Measurements from ENCODE around the gene PNPLA7.

PNPLA7 gene

DNA sequence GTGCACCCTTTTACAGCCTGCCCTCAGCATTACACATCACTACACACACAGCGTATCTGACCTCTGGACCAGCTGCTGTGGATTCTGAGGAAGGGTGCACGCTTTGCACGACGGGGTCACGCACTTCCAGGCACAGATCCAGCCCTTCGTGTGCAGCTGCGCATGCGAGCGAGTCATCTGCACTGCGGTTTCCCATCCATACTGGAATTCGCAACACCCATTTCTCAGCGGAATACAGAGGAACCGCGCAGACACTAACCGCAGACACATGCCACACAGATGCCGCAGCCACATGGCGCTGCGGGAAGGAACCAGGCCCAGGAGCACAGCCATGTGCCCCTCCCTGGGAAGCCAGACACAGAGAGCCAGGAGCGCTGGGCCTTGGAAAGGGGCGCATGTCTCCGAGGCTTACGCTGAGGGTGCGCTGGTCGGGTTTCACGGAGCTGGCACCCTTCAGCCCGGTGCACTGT lies 43.5 kb downstream of the PNPLA7 start:
- no peak overlapping the region for H3K9ac ChIP-seq (ENCODE audit: low read length in 5 of 5)
- no peak overlapping the region for H3K4me3 ChIP-seq (ENCODE audit: low read depth in 1 of 5, low read length in 5 of 5)
- H3K4me1 ChIP-seq (ENCODE audit: control insufficient read depth in 5 of 5, insufficient read depth in 5 of 5, low read length in 5 of 5) = no peaks in the 10 kb centered on the region
- no peaks in the 10 kb centered on the region for H3K9me3 ChIP-seq (ENCODE audit: control insufficient read depth in 5 of 5, low read length in 5 of 5)
- H3K36me3 ChIP-seq (ENCODE audit: control insufficient read depth in 5 of 5, insufficient read depth in 5 of 5, low read length in 5 of 5) = peaks cover 5 to 25% (median 16%) of the 10 kb centered on the region in 5 donors
- H3K27me3 ChIP-seq (ENCODE audit: control insufficient read depth in 5 of 5, insufficient read depth in 4 of 5, low read length in 5 of 5) = no peaks in the 10 kb centered on the region
- H3K27ac ChIP-seq (ENCODE audit: low read depth, low read length) = no peak overlapping the region

DNA sequence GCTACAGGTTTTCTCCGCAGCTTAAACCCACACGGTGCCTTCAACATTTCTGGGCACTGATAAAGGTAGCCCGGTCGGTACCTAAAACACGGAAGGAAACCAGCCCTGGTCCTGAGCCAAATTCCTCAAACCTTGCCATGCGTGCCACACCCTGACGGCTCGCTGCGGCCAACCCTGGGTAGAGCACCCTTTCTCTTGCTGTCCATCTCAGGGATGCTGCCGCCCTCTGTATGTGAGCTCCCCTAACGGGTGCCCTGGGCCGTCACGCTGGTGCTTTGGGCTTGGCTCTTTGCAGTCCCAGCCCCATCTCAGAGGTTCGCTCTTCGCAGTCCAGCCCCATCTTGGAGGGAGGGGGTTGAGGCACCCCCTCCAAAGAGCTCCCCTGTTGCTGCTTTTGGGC lies 43.9 kb downstream of the PNPLA7 start:
- H3K9me3 ChIP-seq (ENCODE audit: control insufficient read depth in 5 of 5, low read length in 5 of 5) = no peaks in the 10 kb centered on the region
- H3K27ac ChIP-seq (ENCODE audit: low read depth, low read length) = no peak overlapping the region
- H3K4me3 ChIP-seq (ENCODE audit: low read depth in 1 of 5, low read length in 5 of 5) = no peak overlapping the region
- no peaks in the 10 kb centered on the region for H3K4me1 ChIP-seq (ENCODE audit: control insufficient read depth in 5 of 5, insufficient read depth in 5 of 5, low read length in 5 of 5)
- no peaks in the 10 kb centered on the region for H3K27me3 ChIP-seq (ENCODE audit: control insufficient read depth in 5 of 5, insufficient read depth in 4 of 5, low read length in 5 of 5)
- peaks cover 5 to 25% (median 21%) of the 10 kb centered on the region in 5 donors for H3K36me3 ChIP-seq (ENCODE audit: control insufficient read depth in 5 of 5, insufficient read depth in 5 of 5, low read length in 5 of 5)
- H3K9ac ChIP-seq (ENCODE audit: low read length in 5 of 5) = no peak overlapping the region

DNA sequence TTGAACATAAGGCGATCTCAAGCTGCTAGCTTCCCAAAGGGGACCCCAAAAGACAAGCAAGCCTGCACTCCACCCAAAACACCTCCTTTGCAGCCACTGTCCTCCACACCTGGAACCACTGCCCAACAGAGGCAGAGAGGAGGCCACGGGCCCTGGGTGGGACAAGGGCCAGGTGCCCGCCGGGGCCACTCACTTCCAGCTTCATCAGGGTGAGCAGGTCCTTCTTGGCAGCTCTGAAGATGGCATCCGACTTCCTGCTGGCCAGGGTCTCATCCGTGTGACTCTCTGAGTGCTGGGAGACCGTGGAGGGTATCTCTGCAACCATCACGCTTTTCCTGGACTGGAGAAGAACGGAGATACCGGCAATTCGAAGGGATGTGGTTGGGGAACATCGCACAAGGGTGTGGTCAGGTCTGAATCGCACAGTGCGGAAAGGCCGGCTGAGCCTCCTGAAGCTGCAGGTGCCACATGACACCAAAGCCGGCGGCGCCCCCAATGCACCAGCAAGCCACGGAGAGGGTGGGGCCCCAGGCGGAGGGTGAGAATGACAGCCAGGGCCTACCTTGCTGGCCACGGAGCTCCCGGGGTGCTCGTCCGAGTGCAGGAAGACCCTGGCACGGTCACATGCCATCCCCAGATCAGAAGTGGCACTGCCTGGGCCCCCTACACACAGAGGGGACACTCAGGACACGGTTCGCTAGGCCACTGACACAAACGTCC lies 44.6 kb downstream of the PNPLA7 start:
- Histone ChIP-seq H3K36me3 (ENCODE audit: control insufficient read depth in 5 of 5, insufficient read depth in 5 of 5, low read length in 5 of 5) (peaks cover 5 to 28% (median 27%) of the 10 kb centered on the region in 5 donors), H3K9ac (ENCODE audit: low read length in 5 of 5) (no peak overlapping the region), H3K4me3 (ENCODE audit: low read depth in 1 of 5, low read length in 5 of 5) (no peak overlapping the region)

DNA sequence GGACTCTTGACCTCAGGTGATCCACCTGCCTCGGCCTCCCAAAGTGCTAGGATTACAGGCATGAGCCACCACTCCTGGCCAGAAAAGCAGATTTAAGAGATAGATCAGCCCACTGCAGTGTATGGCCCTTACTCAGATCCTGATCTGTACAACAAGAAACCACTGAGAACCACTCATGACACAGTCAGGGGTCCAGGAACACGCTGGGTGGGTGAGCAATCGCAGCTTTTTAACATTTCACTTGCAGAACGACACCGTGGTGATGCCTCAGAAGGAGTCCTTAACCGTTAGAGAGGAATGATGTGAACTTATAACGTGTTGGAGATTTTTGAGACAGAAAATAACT lies 45.8 kb downstream of the PNPLA7 start:
- Histone ChIP-seq H3K9ac (ENCODE audit: low read length in 5 of 5) (no peak overlapping the region), H3K36me3 (ENCODE audit: control insufficient read depth in 5 of 5, insufficient read depth in 5 of 5, low read length in 5 of 5) (peaks cover 4 to 37% (median 36%) of the 10 kb centered on the region in 5 donors), H3K27me3 (ENCODE audit: control insufficient read depth in 5 of 5, insufficient read depth in 4 of 5, low read length in 5 of 5) (no peaks in the 10 kb centered on the region), H3K9me3 (ENCODE audit: control insufficient read depth in 5 of 5, low read length in 5 of 5) (no peaks in the 10 kb centered on the region), H3K4me3 (ENCODE audit: low read depth in 1 of 5, low read length in 5 of 5) (no peak overlapping the region), H3K4me1 (ENCODE audit: control insufficient read depth in 5 of 5, insufficient read depth in 5 of 5, low read length in 5 of 5) (no peaks in the 10 kb centered on the region), H3K27ac (ENCODE audit: low read depth, low read length) (no peak overlapping the region)

More for the DNA sequence above, 44.6 kb downstream of the PNPLA7 start:
- Histone ChIP-seq H3K27ac (ENCODE audit: low read depth, low read length) (no peak overlapping the region), H3K9me3 (ENCODE audit: control insufficient read depth in 5 of 5, low read length in 5 of 5) (no peaks in the 10 kb centered on the region), H3K27me3 (ENCODE audit: control insufficient read depth in 5 of 5, insufficient read depth in 4 of 5, low read length in 5 of 5) (no peaks in the 10 kb centered on the region), H3K4me1 (ENCODE audit: control insufficient read depth in 5 of 5, insufficient read depth in 5 of 5, low read length in 5 of 5) (no peaks in the 10 kb centered on the region)

DNA sequence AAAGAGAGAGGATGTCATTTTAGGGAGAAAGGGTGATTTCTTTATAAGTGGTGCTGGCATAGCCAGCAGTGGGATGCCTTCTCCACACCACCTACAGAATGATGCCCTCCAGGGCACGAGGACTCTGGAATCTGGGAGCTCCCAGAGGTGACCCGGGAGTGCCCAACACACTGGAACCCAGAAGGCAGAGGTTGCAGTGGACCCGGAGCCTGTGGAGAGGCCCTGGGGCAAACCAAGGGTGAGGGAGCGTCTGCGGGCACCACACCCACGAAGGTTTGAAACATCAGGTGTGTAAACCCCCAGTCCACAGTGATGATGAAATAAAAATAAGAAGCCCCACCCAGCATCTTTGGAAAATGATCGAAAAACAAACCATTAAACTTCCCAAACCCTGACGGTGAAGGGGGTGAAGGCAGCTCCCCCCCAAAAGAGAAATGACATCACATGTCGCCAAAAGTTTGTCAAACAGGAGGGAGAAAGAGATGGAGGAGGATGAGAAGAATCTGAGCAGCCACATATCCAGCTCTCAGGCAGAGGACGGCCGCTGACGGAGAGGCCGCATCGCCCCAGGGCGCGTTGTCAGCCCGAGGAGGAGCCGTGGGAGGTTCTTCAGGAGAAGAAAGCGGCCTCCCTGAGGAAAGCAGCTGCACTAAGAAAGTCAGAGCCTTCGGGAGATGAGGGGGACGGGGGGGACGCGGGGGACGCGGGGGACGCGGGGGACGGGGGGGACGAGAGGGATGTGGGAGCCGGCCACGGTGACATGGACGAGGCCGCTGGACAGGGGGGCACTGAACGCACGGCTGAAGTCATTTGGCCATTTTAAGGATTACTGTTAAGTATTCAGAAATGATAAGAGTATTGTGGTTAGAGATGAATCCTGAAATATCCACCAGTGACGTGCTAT lies 47.9 kb downstream of the PNPLA7 start:
- Histone ChIP-seq H3K36me3 (ENCODE audit: control insufficient read depth in 5 of 5, insufficient read depth in 5 of 5, low read length in 5 of 5) (peaks cover 0 to 47% (median 43%) of the 10 kb centered on the region in 5 donors), H3K27ac (ENCODE audit: low read depth, low read length) (no peak overlapping the region), H3K4me3 (ENCODE audit: low read depth in 1 of 5, low read length in 5 of 5) (no peak overlapping the region), H3K9ac (ENCODE audit: low read length in 5 of 5) (no peak overlapping the region), H3K4me1 (ENCODE audit: control insufficient read depth in 5 of 5, insufficient read depth in 5 of 5, low read length in 5 of 5) (no peaks in the 10 kb centered on the region), H3K27me3 (ENCODE audit: control insufficient read depth in 5 of 5, insufficient read depth in 4 of 5, low read length in 5 of 5) (no peaks in the 10 kb centered on the region), H3K9me3 (ENCODE audit: control insufficient read depth in 5 of 5, low read length in 5 of 5) (no peaks in the 10 kb centered on the region)

DNA sequence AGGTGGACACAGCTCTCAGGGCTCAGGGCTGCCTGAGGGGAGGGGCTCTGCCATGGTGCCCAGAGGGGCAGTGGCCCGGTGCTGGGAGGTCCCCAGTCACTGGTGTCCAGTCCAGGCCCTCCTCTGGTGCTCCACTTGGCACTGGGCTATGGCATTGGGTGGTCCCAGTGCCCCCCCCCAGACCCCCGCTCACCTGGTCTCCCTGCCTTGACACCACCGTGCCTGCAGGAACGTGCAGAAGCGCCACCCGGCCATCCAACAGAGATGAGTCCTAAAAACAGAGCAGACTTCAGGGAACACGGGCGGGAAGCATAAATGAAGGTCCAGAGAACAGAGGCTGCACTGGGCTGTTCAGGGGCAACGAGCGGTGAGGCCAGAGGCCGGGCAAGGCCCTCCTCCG lies 48.7 kb downstream of the PNPLA7 start:
- H3K9ac ChIP-seq (ENCODE audit: low read length in 5 of 5) = no peak overlapping the region
- no peaks in the 10 kb centered on the region for H3K9me3 ChIP-seq (ENCODE audit: control insufficient read depth in 5 of 5, low read length in 5 of 5)
- H3K4me3 ChIP-seq (ENCODE audit: low read depth in 1 of 5, low read length in 5 of 5) = no peak overlapping the region
- H3K27me3 ChIP-seq (ENCODE audit: control insufficient read depth in 5 of 5, insufficient read depth in 4 of 5, low read length in 5 of 5) = no peaks in the 10 kb centered on the region
- H3K36me3 ChIP-seq (ENCODE audit: control insufficient read depth in 5 of 5, insufficient read depth in 5 of 5, low read length in 5 of 5) = peaks cover 0 to 54% (median 43%) of the 10 kb centered on the region in 5 donors
- no peaks in the 10 kb centered on the region for H3K4me1 ChIP-seq (ENCODE audit: control insufficient read depth in 5 of 5, insufficient read depth in 5 of 5, low read length in 5 of 5)
- H3K27ac ChIP-seq (ENCODE audit: low read depth, low read length) = no peak overlapping the region

DNA sequence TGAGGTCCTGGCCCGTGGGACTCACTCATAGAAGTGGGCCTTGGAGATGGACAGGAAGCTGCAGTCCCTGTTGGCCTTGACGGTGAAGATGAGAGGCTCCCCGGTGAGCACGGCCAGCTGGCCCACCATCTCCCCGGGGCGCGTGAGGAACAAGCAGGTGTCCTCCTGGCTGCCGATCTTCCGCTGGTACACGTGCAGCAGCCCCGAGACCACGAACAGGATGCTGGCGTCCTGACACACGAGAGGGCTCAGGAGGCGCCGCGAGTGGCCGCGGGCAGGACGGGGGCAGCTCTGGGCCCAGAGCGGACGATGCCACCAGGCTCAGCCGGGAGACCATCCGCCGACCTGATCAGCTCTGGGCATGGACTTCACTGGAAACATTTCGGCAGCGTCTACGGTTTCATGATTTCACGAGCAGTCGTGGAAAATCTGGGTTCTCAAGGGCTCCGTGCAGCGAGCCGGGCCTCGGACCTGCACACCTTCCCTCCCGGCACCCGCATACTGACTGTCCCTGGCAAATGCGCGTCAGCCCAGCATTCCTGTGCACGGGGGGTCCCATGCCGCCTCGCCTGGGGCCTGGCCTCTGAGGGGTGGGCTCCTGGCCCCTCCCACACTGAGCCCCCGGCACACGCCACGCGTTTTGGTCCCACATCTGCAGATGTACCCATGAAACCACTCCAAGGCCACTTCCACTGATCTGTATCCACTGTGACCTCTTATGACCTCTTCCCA lies 49.4 kb downstream of the PNPLA7 start:
- Histone ChIP-seq H3K27me3 (ENCODE audit: control insufficient read depth in 5 of 5, insufficient read depth in 4 of 5, low read length in 5 of 5) (no peaks in the 10 kb centered on the region), H3K9me3 (ENCODE audit: control insufficient read depth in 5 of 5, low read length in 5 of 5) (no peaks in the 10 kb centered on the region), H3K4me1 (ENCODE audit: control insufficient read depth in 5 of 5, insufficient read depth in 5 of 5, low read length in 5 of 5) (no peaks in the 10 kb centered on the region), H3K36me3 (ENCODE audit: control insufficient read depth in 5 of 5, insufficient read depth in 5 of 5, low read length in 5 of 5) (peaks cover 0 to 54% (median 43%) of the 10 kb centered on the region in 5 donors), H3K27ac (ENCODE audit: low read depth, low read length) (no peak overlapping the region), H3K9ac (ENCODE audit: low read length in 5 of 5) (no peak overlapping the region), H3K4me3 (ENCODE audit: low read depth in 1 of 5, low read length in 5 of 5) (no peak overlapping the region)

DNA sequence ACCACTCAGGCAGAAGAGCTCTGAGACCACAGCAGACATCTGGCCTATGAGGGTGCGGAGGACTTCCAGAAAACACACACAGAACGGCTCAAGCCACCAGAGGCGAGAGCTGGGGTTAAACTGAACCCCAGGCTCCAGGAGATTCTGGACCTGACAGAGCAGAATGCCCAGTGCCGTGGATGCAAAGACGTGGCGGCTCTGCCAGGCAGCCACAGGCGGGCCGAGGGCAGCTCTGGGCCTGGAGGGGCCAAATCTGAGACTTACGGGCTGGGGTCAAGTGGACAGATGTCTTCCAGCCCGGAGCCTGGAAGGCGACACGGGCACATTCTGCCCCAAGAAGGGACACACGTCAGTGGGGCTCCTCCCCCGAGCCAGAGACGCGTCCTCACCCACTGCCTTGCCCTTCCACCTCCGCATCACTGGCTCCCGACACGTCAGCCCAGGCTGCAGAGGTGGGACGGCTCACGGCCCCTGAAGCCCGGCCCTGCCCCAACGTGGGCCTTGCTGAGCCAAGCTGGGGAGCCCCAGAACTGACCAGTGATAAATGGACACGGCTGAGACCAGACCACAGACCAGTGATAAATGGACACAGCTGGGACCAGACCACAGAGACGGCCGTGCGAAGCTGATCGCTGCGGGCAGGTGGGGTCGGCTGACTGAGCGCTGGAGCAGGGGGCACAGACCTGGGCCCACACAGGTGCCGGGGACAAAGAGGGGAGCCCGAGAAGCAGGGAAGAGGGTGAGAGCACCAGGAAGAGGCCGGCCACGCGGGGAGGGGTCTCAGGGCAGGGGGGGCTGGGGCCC lies 50.1 kb downstream of the PNPLA7 start:
- H3K9ac ChIP-seq (ENCODE audit: low read length in 5 of 5) = no peak overlapping the region
- H3K4me1 ChIP-seq (ENCODE audit: control insufficient read depth in 5 of 5, insufficient read depth in 5 of 5, low read length in 5 of 5) = no peaks in the 10 kb centered on the region
- H3K9me3 ChIP-seq (ENCODE audit: control insufficient read depth in 5 of 5, low read length in 5 of 5) = no peaks in the 10 kb centered on the region
- H3K27ac ChIP-seq (ENCODE audit: low read depth, low read length) = no peak overlapping the region
- H3K4me3 ChIP-seq (ENCODE audit: low read depth in 1 of 5, low read length in 5 of 5) = no peak overlapping the region
- peaks cover 0 to 56% (median 40%) of the 10 kb centered on the region in 5 donors for H3K36me3 ChIP-seq (ENCODE audit: control insufficient read depth in 5 of 5, insufficient read depth in 5 of 5, low read length in 5 of 5)
- no peaks in the 10 kb centered on the region for H3K27me3 ChIP-seq (ENCODE audit: control insufficient read depth in 5 of 5, insufficient read depth in 4 of 5, low read length in 5 of 5)

DNA sequence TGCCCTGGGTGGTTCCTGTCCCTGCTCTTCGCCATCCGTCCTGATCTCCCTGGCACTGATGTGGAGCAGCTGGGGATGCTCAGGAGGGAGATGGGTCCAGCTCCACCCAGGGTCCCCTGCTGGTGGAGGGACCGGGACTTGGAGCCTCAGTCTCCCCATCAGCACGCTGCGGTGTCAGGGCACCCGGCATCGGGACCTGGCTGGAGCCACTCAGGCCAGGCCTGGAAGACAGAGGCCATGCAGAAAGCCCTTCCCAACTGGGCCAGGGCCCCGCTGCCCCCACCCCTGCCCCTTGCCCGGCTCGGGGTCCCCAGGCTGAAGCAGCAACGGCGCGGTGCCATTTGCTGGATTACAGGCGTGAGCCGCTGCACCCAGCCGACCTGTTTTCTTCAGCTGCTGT lies 50.8 kb downstream of the PNPLA7 start:
- Histone ChIP-seq H3K27me3 (ENCODE audit: control insufficient read depth in 5 of 5, insufficient read depth in 4 of 5, low read length in 5 of 5) (no peaks in the 10 kb centered on the region), H3K36me3 (ENCODE audit: control insufficient read depth in 5 of 5, insufficient read depth in 5 of 5, low read length in 5 of 5) (peaks cover 0 to 58% (median 42%) of the 10 kb centered on the region in 5 donors), H3K9ac (ENCODE audit: low read length in 5 of 5) (no peak overlapping the region), H3K4me1 (ENCODE audit: control insufficient read depth in 5 of 5, insufficient read depth in 5 of 5, low read length in 5 of 5) (peaks cover 0 to 1% (median 1%) of the 10 kb centered on the region in 5 donors), H3K9me3 (ENCODE audit: control insufficient read depth in 5 of 5, low read length in 5 of 5) (no peaks in the 10 kb centered on the region), H3K4me3 (ENCODE audit: low read depth in 1 of 5, low read length in 5 of 5) (no peak overlapping the region), H3K27ac (ENCODE audit: low read depth, low read length) (no peak overlapping the region)
